ENCODE measurements around the gene BPIFA3. TPM values are rescaled to one million over a fixed set of nuclear protein-coding genes. Genes with fewer than 3 reads are reported as not detected.

The BPIFA3 gene
- total RNA-seq, 1 donor from 2014 or later = not detected

GRCh38 chr20:33267701-33268100 is 50.5 kb downstream of the BPIFA3 start:
- Histone ChIP-seq H3K27ac (no peak overlapping the region), H3K9me3 (no peaks in the 10 kb centered on the region), H3K4me1 (no peaks in the 10 kb centered on the region), H3K4me3 (no peak overlapping the region), H3K36me3 (no peaks in the 10 kb centered on the region), H3K27me3 (ENCODE audit: low read depth) (peaks cover 7% of the 10 kb centered on the region)
- intact Hi-C loops (cut with DNase I) = no loop called here
- DNase-seq (no peak), ATAC-seq (peak in 1 of 2 donors; percentile 42)
- no peak for TF ChIP-seq CTCF (IDR thresholded peaks at IDR 0.05)

GRCh38 chr20:33272155-33272873 is 55.2 kb downstream of the BPIFA3 start:
- Histone ChIP-seq H3K27me3 (ENCODE audit: low read depth) (peaks cover 7% of the 10 kb centered on the region), H3K36me3 (no peaks in the 10 kb centered on the region), H3K4me3 (no peak overlapping the region), H3K4me1 (no peaks in the 10 kb centered on the region), H3K27ac (no peak overlapping the region), H3K9me3 (no peaks in the 10 kb centered on the region)
- no peak for DNase-seq
- TF ChIP-seq CTCF (IDR thresholded peaks at IDR 0.05) = no peak
- intact Hi-C loops (cut with DNase I) = no loop called here
- no peak for ATAC-seq

DNA sequence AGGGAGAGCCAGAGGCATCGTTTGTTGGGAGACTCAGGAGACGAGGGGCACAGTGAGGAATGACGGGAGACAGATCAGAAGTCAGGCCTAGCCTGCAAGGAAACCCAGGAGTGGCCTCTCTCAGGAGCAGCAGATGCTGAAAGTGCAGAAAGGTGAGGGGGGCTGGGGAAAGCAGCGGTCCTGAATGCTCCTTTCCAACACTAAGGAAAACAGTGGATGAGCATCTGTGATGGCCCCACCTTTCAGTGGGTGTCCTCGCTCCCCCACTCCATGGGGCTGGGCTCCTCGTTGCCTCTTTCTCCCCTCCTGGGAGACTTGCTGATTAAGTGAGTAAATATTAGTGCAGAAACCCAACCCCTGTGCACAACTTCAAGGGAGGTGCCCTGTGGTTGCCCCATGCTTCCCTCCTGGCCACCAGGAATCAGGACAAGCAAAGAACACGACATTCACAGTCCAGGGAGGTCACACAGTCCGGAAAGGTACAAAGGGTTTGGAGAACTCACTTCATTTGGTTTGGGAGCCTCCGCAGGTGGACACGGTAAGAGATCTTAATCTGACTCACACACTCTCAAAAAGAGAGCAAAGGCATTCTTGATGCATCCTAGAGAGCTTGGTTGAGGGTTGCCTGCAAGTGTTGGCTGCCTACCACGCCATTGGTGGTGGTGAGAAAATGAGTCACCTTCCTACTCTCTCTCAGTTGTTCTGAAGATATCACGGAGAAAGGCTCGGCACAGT is 56.1 kb downstream of the BPIFA3 start:
- Histone ChIP-seq H3K4me3 (no peak overlapping the region), H3K36me3 (no peaks in the 10 kb centered on the region), H3K27ac (no peak overlapping the region), H3K27me3 (ENCODE audit: low read depth) (peaks cover 9% of the 10 kb centered on the region), H3K4me1 (no peaks in the 10 kb centered on the region), H3K9me3 (no peaks in the 10 kb centered on the region)
- TF ChIP-seq CTCF (IDR thresholded peaks at IDR 0.05) = no peak
- ATAC-seq (no peak), DNase-seq (no peak)
- intact Hi-C loops (cut with DNase I) = no loop called here

DNA sequence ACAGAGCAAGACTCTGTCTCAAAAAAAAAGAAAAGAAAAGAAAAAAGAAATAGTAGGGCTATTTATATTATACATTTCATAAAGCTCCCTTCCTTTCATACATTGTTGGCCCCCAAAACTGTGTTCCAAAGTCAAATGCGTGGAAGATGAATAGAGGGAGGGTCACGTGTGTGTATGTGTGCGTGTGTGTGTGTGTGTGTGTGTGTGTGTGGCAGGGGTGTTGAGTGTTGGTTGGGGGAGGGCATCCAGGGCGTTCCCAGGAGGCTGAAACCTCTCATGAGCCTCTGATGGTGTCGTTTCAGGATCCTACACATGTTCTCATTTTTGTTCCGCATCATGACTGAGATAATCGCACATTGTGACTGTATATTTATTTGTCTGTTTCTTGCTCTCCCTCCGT is 58.1 kb downstream of the BPIFA3 start:
- no peaks in the 10 kb centered on the region for H3K36me3 ChIP-seq
- no peak overlapping the region for H3K4me3 ChIP-seq
- DNase-seq (no peak), ATAC-seq (no peak)
- no peaks in the 10 kb centered on the region for H3K4me1 ChIP-seq
- no peak overlapping the region for H3K27ac ChIP-seq
- intact Hi-C loops (cut with DNase I) = no loop called here
- peaks cover 5% of the 10 kb centered on the region for H3K27me3 ChIP-seq (ENCODE audit: low read depth)
- TF ChIP-seq CTCF (IDR thresholded peaks at IDR 0.05) = no peak
- no peaks in the 10 kb centered on the region for H3K9me3 ChIP-seq

DNA sequence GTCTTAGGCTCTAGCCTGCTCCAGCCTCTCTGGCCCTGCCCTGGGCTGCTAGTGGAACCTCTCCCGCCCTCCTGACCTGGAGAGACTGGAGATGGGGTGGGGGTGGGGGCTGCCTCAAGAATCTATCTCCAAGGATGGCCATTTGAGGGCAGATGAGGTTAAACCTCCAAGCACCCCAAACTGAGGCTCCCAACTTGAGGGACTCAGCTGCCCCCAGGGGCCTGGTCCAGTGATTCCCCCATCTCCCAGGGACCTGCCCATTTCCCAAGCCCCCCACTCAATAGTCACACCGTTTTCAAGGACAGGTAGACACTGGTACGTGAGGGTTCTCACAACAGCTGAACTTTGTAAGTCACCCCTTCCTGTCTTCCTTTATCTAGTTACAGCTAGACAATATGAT is 58.7 kb downstream of the BPIFA3 start:
- ATAC-seq = no peak
- TF ChIP-seq CTCF (IDR thresholded peaks at IDR 0.05) = no peak

More for the DNA sequence above, 58.7 kb downstream of the BPIFA3 start:
- Histone ChIP-seq H3K27me3 (ENCODE audit: low read depth) (peaks cover 5% of the 10 kb centered on the region), H3K36me3 (no peaks in the 10 kb centered on the region), H3K27ac (no peak overlapping the region), H3K4me1 (no peaks in the 10 kb centered on the region), H3K9me3 (no peaks in the 10 kb centered on the region), H3K4me3 (no peak overlapping the region)
- intact Hi-C loops (cut with DNase I) = no loop called here
- no peak for DNase-seq
